ENCODE measurements around the gene MAST4. TPM values are rescaled to one million over a fixed set of nuclear protein-coding genes. Genes with fewer than 3 reads are reported as not detected.

The MAST4 gene
- total and polyA plus RNA-seq, 2 of the 4 experiments (the other 2 are of a cell fraction) = 4.8 to 6.8 TPM

GRCh38 chr5:66727630-66728029 lies 131.4 kb downstream of the MAST4 start:
- H3K9me3 ChIP-seq (ENCODE audit: control insufficient read depth, insufficient read depth, low read length) = no peaks in the 10 kb centered on the region
- no peak overlapping the region for H2BK15ac ChIP-seq (ENCODE audit: low read depth, low read length)
- POLR2A ChIA-PET (ENCODE audit: unreplicated experiment) = no interaction called here
- no peak overlapping the region for H3K4ac ChIP-seq (ENCODE audit: low read depth, low read length)
- dilution Hi-C loops (cut with HindIII; ENCODE audit: low sequenced_read_pairs, unreplicated experiment) (no loop called here), intact Hi-C loops (cut with micrococcal nuclease) (no loop called here), in situ Hi-C loops (cut with MboI; ENCODE audit: low sequenced_read_pairs) (no loop called here)
- BruUV-seq (replicated peaks) = no TSS peak
- no peak overlapping the region for H2AK5ac ChIP-seq (ENCODE audit: low read depth, low read length)
- no peaks in the 10 kb centered on the region for H3K4me1 ChIP-seq (ENCODE audit: control insufficient read depth, insufficient read depth, low read length)
- H3K23ac ChIP-seq (ENCODE audit: low read depth, low read length) = no peak overlapping the region
- no peak overlapping the region for H2AFZ ChIP-seq (replicated peaks; ENCODE audit: low read length, poor library complexity)
- H2AK9ac ChIP-seq (replicated peaks; ENCODE audit: low read depth, low read length, poor library complexity) = no peak overlapping the region
- H2BK120ac ChIP-seq (ENCODE audit: low read depth, low read length) = no peak overlapping the region
- no peak overlapping the region for H3K4me2 ChIP-seq (ENCODE audit: low read depth, low read length)
- H3K9me1 ChIP-seq (ENCODE audit: insufficient read depth, low read length) = no peaks in the 10 kb centered on the region
- no peaks in the 10 kb centered on the region for H4K20me1 ChIP-seq (ENCODE audit: insufficient read depth, low read length)
- TF ChIP-seq NFE2L2 (IDR thresholded peaks at IDR 0.05; ENCODE audit: low read depth, low read length) = no peak
- no peak for TF ChIP-seq RCOR1 (IDR thresholded peaks at IDR 0.05; ENCODE audit: insufficient replicate concordance, low read length)
- no peak for TF ChIP-seq BHLHE40 (IDR thresholded peaks at IDR 0.05; ENCODE audit: low read depth, low read length)
- TF ChIP-seq, protein P1, sequence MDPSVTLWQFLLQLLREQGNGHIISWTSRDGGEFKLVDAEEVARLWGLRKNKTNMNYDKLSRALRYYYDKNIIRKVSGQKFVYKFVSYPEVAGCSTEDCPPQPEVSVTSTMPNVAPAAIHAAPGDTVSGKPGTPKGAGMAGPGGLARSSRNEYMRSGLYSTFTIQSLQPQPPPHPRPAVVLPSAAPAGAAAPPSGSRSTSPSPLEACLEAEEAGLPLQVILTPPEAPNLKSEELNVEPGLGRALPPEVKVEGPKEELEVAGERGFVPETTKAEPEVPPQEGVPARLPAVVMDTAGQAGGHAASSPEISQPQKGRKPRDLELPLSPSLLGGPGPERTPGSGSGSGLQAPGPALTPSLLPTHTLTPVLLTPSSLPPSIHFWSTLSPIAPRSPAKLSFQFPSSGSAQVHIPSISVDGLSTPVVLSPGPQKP (IDR thresholded peaks at IDR 0.05; ENCODE audit: borderline replicate concordance, low read depth, low read length) = no peak
- TF ChIP-seq CEBPB (IDR thresholded peaks at IDR 0.05; ENCODE audit: low read depth, low read length) = no peak
- TF ChIP-seq CTCF (conservative IDR thresholded peaks at IDR 0.05; ENCODE audit: low read depth, low read length) = no peak
- no peak for TF ChIP-seq POLR2A (IDR thresholded peaks at IDR 0.05; ENCODE audit: low read depth, low read length)
- TF ChIP-seq, protein P2, sequence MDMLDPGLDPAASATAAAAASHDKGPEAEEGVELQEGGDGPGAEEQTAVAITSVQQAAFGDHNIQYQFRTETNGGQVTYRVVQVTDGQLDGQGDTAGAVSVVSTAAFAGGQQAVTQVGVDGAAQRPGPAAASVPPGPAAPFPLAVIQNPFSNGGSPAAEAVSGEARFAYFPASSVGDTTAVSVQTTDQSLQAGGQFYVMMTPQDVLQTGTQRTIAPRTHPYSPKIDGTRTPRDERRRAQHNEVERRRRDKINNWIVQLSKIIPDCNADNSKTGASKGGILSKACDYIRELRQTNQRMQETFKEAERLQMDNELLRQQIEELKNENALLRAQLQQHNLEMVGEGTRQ (IDR thresholded peaks at IDR 0.05; ENCODE audit: low read depth, low read length) = no peak
- TF ChIP-seq RAD21 (IDR thresholded peaks at IDR 0.05; ENCODE audit: low read length) = no peak
- TF ChIP-seq FOS (IDR thresholded peaks at IDR 0.05; ENCODE audit: low read depth, low read length) = no peak
- TF ChIP-seq MAZ (IDR thresholded peaks at IDR 0.05; ENCODE audit: borderline replicate concordance, low read depth, low read length) = no peak
- TF ChIP-seq MAFK (IDR thresholded peaks at IDR 0.05; ENCODE audit: low read depth, low read length) = no peak
- no peak for TF ChIP-seq RFX5 (IDR thresholded peaks at IDR 0.05; ENCODE audit: low read depth, low read length)
- TF ChIP-seq SMC3 (IDR thresholded peaks at IDR 0.05; ENCODE audit: low read depth, low read length) = no peak
- no peak for TF ChIP-seq MXI1 (IDR thresholded peaks at IDR 0.05; ENCODE audit: borderline replicate concordance, low read depth, low read length)
- TF ChIP-seq CHD1 (IDR thresholded peaks at IDR 0.05; ENCODE audit: low read depth, low read length) = no peak
- H3K56ac ChIP-seq (ENCODE audit: extremely low read depth, insufficient read depth, low read length) = no peak overlapping the region
- H4K5ac ChIP-seq (ENCODE audit: low read depth, low read length) = no peak overlapping the region
- ATAC-seq (ENCODE audit: low read depth) = no peak
- H3K27ac ChIP-seq (ENCODE audit: insufficient read depth, low read length) = no peak overlapping the region
- H3K9ac ChIP-seq (ENCODE audit: low read depth, low read length) = no peak overlapping the region
- H3K27me3 ChIP-seq (ENCODE audit: control insufficient read depth, insufficient read depth, low read length) = no peaks in the 10 kb centered on the region
- H2BK5ac ChIP-seq (ENCODE audit: low read depth, low read length, poor library complexity, severe bottlenecking) = no peak overlapping the region
- H3K18ac ChIP-seq (ENCODE audit: low read depth, low read length) = no peak overlapping the region
- H4K8ac ChIP-seq (ENCODE audit: low read depth in 2 of 2, low read length in 2 of 2) = no peak overlapping the region
- no peak overlapping the region for H3K14ac ChIP-seq (replicated peaks; ENCODE audit: low read depth, low read length)
- H3K36me3 ChIP-seq (ENCODE audit: control insufficient read depth, insufficient read depth, low read length) = no peaks in the 10 kb centered on the region
- no peak overlapping the region for H3K4me3 ChIP-seq (ENCODE audit: insufficient read depth, low read depth, low read length)
- no peak overlapping the region for H4K91ac ChIP-seq (ENCODE audit: insufficient read depth, low read depth, low read length)
- no peak overlapping the region for H2BK20ac ChIP-seq (ENCODE audit: low read depth, low read length)
- no peaks in the 10 kb centered on the region for H3K79me1 ChIP-seq (ENCODE audit: low read depth in 1 of 2, low read length in 2 of 2)
- CTCF ChIA-PET = no interaction called here
- no CpG with 5 or more reads among the region's 2 CpGs for WGBS, 2 experiments (ENCODE audit: extremely low coverage in 2 of 2, insufficient read length in 1 of 2)
- DNase-seq = no peak

Data from IMR-90 (cell line).